ENCODE data around the gene MRPL53.

The MRPL53 gene

DNA sequence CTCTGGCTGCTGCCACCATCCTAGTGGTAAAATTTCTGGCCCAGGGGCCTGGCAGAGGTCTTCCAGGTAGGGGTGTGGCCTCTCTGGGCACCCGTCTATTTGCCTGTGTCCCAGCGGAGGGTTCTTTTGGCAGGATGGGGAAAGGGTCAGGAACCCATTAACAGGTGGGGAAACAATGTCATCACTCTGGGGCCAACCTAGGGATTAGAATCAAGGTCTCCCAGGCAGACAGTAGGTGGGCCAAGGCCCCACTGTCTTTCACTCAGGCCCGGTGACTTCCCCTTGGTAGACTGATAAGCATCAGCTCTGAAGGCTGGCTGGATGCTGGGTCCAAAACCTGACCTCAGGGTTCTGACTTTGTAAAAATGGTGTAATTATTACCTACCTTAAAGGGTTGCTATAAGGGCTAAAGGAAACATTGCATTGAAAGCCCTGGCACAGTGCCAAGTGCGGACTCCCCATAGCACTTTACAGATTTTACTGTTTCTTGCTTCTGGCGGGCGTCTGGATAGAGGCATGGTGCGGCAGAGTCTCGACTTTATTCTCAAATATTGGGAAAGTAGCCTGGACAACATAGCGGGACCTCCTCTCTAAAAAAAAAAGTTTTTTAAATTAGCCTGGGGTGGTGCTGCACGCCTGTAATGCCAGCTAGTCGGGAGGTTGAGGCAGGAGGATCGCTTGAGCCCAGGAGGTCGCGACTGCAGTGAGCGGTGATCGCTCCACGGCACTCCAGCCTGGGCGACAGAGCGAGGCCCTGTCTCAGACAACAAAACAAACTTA, 24.7 kb upstream of the MRPL53 start:
- peaks cover 0 to 55% of the 10 kb centered on the region in 2 donors for H3K27me3 ChIP-seq

DNA sequence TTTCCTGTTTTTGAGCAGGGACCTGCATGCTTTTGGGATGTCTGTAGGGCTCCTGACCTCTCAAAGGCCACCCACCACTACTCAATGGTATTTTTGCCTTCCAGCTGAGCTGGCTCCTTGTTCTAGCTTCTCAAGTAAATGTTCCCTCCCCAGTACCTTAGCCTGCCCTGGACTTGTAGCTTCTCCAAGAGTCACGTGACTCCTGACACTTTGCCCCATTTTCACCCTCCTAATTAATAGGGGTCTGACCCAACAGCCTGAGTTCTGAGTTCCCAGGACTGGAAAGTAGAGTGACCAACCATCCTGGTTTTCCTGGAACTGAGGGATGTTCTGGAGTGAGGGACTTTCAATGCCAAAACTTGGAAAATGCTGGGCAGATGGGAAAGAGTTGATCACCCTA, 23.0 kb upstream of the MRPL53 start:
- Histone ChIP-seq H3K9me3 (no peaks in the 10 kb centered on the region), H3K4me1 (peaks cover 0 to 26% (median 25%) of the 10 kb centered on the region in 4 donors), H3K4me3 (no peak overlapping the region), H3K27me3 (peaks cover 0 to 38% of the 10 kb centered on the region in 2 donors), H3K36me3 (peaks cover 27 to 42% (median 34%) of the 10 kb centered on the region in 3 donors), H3K27ac (no peak overlapping the region)
- intact Hi-C loops (cut with DNase I; ENCODE audit: low total_unique reads): no loop called here
- TF ChIP-seq, protein P1, sequence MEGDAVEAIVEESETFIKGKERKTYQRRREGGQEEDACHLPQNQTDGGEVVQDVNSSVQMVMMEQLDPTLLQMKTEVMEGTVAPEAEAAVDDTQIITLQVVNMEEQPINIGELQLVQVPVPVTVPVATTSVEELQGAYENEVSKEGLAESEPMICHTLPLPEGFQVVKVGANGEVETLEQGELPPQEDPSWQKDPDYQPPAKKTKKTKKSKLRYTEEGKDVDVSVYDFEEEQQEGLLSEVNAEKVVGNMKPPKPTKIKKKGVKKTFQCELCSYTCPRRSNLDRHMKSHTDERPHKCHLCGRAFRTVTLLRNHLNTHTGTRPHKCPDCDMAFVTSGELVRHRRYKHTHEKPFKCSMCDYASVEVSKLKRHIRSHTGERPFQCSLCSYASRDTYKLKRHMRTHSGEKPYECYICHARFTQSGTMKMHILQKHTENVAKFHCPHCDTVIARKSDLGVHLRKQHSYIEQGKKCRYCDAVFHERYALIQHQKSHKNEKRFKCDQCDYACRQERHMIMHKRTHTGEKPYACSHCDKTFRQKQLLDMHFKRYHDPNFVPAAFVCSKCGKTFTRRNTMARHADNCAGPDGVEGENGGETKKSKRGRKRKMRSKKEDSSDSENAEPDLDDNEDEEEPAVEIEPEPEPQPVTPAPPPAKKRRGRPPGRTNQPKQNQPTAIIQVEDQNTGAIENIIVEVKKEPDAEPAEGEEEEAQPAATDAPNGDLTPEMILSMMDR (IDR thresholded peaks at IDR 0.05): no peak
- no peak for DNase-seq

More for the DNA sequence above, 24.7 kb upstream of the MRPL53 start:
- no peak for DNase-seq
- no peak overlapping the region for H3K4me3 ChIP-seq
- TF ChIP-seq, protein P1 (IDR thresholded peaks at IDR 0.05): no peak
- intact Hi-C loops (cut with DNase I; ENCODE audit: low total_unique reads): no loop called here
- no peaks in the 10 kb centered on the region for H3K9me3 ChIP-seq
- H3K36me3 ChIP-seq: peaks cover 10 to 24% (median 17%) of the 10 kb centered on the region in 3 donors
- no peak overlapping the region for H3K27ac ChIP-seq
- H3K4me1 ChIP-seq: peaks cover 0 to 26% (median 25%) of the 10 kb centered on the region in 4 donors

DNA sequence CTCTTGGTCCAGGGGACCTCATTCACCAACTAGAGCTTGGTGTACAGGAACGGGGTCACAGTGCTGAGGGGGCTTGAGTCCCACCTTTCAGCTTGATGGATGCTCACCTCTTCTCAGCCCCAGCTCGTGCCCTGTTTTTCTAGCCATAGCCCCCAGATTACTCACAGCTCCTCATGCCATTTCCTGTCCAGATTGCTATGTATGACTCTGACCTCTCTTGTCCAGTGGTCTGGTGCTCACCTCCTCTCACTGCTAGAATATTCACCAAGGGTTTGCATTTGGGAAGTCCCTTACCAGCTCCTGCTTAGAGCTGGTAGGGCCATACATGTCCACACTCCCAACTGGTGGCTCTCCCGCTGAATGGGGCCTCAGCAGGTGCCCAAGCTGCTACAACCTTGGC, 21.1 kb upstream of the MRPL53 start:
- Histone ChIP-seq H3K36me3 (peaks cover 32 to 57% (median 42%) of the 10 kb centered on the region in 3 donors), H3K4me1 (peaks cover 0 to 13% (median 12%) of the 10 kb centered on the region in 4 donors), H3K27ac (no peak overlapping the region), H3K27me3 (peaks cover 0 to 19% of the 10 kb centered on the region in 2 donors), H3K4me3 (no peak overlapping the region), H3K9me3 (no peaks in the 10 kb centered on the region)
- no peak for DNase-seq
- TF ChIP-seq, protein P1 (IDR thresholded peaks at IDR 0.05): no peak
- intact Hi-C loops (cut with DNase I; ENCODE audit: low total_unique reads): no loop called here

DNA sequence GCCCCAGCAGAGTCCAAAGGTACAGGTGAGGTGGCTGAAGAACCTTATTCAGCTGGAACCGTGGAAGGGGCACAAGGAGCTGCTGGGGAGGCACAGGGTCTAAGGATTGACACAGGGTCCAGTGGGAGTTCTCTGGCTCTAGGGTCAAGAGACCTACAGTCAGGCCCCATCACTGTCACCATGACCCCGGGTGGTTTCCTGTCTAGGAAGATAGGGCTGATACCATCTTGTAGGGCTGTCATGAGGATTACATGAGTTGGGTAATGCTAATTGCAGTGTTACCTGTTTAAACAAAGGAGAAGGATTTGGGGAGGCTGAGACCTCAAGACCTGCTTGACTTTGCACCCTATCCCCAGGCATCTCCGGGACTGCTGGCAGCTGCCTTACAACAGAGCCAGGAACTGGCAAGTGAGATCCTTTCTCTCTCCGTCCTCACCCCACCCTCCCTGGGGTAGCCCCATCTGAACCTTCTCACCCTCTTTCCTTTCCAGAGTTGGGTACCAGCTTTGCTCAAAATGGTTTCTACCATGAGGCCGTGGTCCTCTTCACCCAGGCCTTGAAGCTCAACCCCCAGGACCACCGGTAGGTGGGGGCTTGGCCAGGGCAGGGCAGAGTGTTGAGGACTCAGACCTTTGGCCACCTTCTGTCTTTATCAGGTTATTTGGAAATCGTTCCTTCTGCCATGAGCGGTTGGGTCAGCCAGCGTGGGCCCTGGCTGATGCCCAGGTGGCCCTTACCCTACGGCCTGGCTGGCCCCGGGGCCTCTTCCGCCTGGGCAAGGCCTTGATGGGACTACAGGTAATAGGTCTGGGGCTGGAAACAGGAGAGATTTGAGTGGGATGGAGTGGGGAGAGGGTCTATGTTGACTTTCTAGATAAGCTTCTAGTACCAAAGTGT, 19.4 kb upstream of the MRPL53 start:
- Histone ChIP-seq H3K27ac (no peak overlapping the region), H3K27me3 (peaks cover 0 to 2% of the 10 kb centered on the region in 2 donors), H3K9me3 (no peaks in the 10 kb centered on the region), H3K4me1 (no peaks in the 10 kb centered on the region), H3K36me3 (peaks cover 32 to 62% (median 44%) of the 10 kb centered on the region in 3 donors), H3K4me3 (no peak overlapping the region)
- DNase-seq: no peak
- intact Hi-C loops (cut with DNase I; ENCODE audit: low total_unique reads): no loop called here
- TF ChIP-seq, protein P1 (IDR thresholded peaks at IDR 0.05): no peak

DNA sequence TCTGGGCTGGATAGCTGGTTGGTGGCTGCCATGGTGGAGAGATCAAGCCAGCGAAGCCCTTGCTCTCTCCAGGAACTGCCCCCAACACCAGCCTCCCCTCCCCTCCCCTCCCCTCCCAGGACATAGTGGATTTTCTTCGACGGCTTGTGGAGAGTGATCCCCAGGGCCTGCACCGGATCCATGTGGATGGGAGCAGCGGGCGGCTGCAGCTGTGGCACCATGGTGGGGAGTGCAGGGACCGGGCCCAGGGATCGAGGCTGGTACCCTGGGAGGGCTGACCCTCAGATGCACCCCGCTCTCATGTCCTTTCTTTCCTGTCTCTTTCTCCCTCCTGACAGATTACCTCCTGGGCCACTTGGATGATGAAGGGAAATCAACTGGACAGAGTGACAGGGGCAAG, 17.4 kb upstream of the MRPL53 start:
- H3K36me3 ChIP-seq: peaks cover 38 to 80% (median 58%) of the 10 kb centered on the region in 3 donors
- no peaks in the 10 kb centered on the region for H3K27me3 ChIP-seq
- intact Hi-C loops (cut with DNase I; ENCODE audit: low total_unique reads): no loop called here
- TF ChIP-seq, protein P1 (IDR thresholded peaks at IDR 0.05): no peak
- H3K4me1 ChIP-seq: no peaks in the 10 kb centered on the region
- DNase-seq: no peak
- no peak overlapping the region for H3K27ac ChIP-seq
- no peak overlapping the region for H3K4me3 ChIP-seq
- no peaks in the 10 kb centered on the region for H3K9me3 ChIP-seq

Measured in tibial artery (tissue), 4 donors.